KMS-11 (cell line): ENCODE measurements around the gene DAGLB.
"Not testable (repeated sequence)": the region's sequence is repeated elsewhere in the genome, so short reads cannot be mapped to it uniquely, and the experiment has no call there.

Experiments
- H2AFZ ChIP-seq: fragments of 200-600 bp; sonication (generic); 2 replicates; pipeline ENCODE4 v1.6.1; 2016; ENCODE audit warnings: antibody characterized with exemption, mixed run types, low read depth
- H3K27ac ChIP-seq: fragments of 200-600 bp; sonication (generic); 2 replicates; pipeline ENCODE4 v1.6.1; 2016; ENCODE audit warnings: mild to moderate bottlenecking, mixed run types
- H3K27me3 ChIP-seq: fragments of 200-600 bp; sonication (generic); 2 replicates; pipeline ENCODE4 v1.6.1; 2017; ENCODE audit warnings: mild to moderate bottlenecking, low read depth, mixed run types, moderate library complexity; ENCODE audit not compliant: insufficient read depth
- H3K36me3 ChIP-seq: fragments of 200-600 bp; sonication (generic); 2 replicates; pipeline ENCODE4 v1.6.1; 2017; ENCODE audit warnings: mild to moderate bottlenecking, mixed run types; ENCODE audit not compliant: insufficient read depth
- H3K4me1 ChIP-seq: fragments of 200-600 bp; sonication (generic); 2 replicates; pipeline ENCODE4 v1.6.1; 2016; ENCODE audit warnings: mild to moderate bottlenecking, low read depth, mixed run types; ENCODE audit not compliant: poor library complexity, severe bottlenecking
- H3K4me2 ChIP-seq: fragments of 200-600 bp; sonication (generic); 2 replicates; pipeline ENCODE4 v1.7.0; 2016; ENCODE audit warnings: mild to moderate bottlenecking, mixed run types
- H3K4me3 ChIP-seq: fragments of 200-600 bp; sonication (generic); IDR thresholded peaks from 2 replicates; pipeline ENCODE4 v1.6.1; 2017; ENCODE audit warnings: low read depth, low read length, mixed read lengths; ENCODE audit not compliant: insufficient read depth
- H3K79me2 ChIP-seq: fragments of 200-600 bp; sonication (generic); 2 replicates; pipeline ENCODE4 v1.6.1; 2016; ENCODE audit warnings: low read depth, mixed run types; ENCODE audit not compliant: insufficient read depth
- H3K9ac ChIP-seq: fragments of 200-600 bp; sonication (generic); 2 replicates; pipeline ENCODE4 v1.6.1; 2016; ENCODE audit warnings: mild to moderate bottlenecking, mixed run types
- H4K20me1 ChIP-seq: fragments of 200-600 bp; sonication (generic); 2 replicates; pipeline ENCODE4 v1.6.1; 2016; ENCODE audit warnings: mild to moderate bottlenecking, mixed run types; ENCODE audit not compliant: insufficient read depth
- CTCF ChIP-seq: fragments of 200-600 bp; sonication (generic); conservative IDR thresholded peaks from 2 replicates; pipeline ENCODE4 v1.6.1; 2017; ENCODE audit warnings: low read depth, mild to moderate bottlenecking, antibody characterized with exemption, low read length, moderate library complexity, mixed read lengths

Gene DAGLB

DNA sequence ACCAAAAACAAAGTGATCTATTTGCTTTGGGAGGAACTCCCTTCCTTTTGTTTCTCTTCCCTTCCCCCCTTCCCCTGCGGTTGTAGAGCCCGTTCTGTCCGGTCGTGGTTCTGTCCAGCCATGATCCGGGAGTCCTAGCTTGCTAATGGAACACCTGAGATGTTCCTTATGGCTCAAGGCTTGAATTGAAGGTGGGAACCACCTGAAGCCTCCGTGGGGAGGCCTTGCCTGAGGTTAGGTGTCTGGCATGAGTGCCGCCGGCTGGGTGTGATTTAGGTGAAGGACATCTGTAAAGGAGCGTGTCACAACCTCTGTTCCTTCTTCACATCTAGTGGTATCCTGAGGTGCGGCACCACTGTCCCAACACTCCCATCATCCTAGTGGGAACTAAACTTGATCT, 46.2 kb downstream of the DAGLB start:
- Histone ChIP-seq H3K9ac (no peak overlapping the region), H2AFZ (no peak overlapping the region), H4K20me1 (no peaks in the 10 kb centered on the region; the same call in none of the 2 replicates), H3K36me3 (no peaks in the 10 kb centered on the region; the same call in 1 of the 2 replicates), H3K27ac (no peak overlapping the region), H3K4me3 (no peak overlapping the region), H3K4me2 (no peak overlapping the region), H3K4me1 (no peaks in the 10 kb centered on the region), H3K79me2 (peaks cover 31% of the 10 kb centered on the region), H3K27me3 (no peaks in the 10 kb centered on the region)
- no peak for TF ChIP-seq CTCF

- H3K4me1 ChIP-seq, H3K36me3 ChIP-seq, H4K20me1 ChIP-seq: not testable (repeated sequence)
Measured at GRCh38 chr7:6400243-6401105, 47.3 kb downstream of the DAGLB start.

DNA sequence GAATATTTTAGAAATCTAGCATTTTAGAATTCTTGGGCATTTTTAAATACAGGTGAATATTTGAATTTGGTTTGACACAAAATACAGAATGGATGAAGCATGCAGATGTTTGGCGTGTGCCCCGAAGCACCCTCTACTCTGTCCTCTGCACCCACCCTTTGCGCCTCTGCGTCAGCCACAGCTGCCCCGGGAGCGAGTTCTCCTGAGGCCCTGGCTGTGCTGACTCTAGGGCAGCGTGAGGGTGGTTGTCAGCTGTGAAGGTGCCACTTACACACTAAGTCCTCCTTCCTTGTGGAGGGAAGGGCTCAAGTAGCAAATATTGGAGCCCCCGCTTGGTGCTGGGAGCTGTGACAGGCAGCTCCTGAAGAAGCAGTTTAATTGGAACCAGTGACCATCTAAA, 48.4 kb downstream of the DAGLB start:
- H3K27ac ChIP-seq, result no peak overlapping the region
- H3K36me3 ChIP-seq, result no peaks in the 10 kb centered on the region; the same call in 1 of the 2 replicates
- H2AFZ ChIP-seq, result no peak overlapping the region
- no peak for TF ChIP-seq CTCF
- peaks cover under 1% of the 10 kb centered on the region for H4K20me1 ChIP-seq
- no peak overlapping the region for H3K4me2 ChIP-seq
- no peak overlapping the region for H3K4me3 ChIP-seq
- no peak overlapping the region for H3K9ac ChIP-seq
- H3K79me2 ChIP-seq, result peaks cover 53% of the 10 kb centered on the region
- H3K4me1 ChIP-seq, result no peaks in the 10 kb centered on the region
- no peaks in the 10 kb centered on the region for H3K27me3 ChIP-seq

More at GRCh38 chr7:6400243-6401105, 47.3 kb downstream of the DAGLB start:
- not testable (repeated sequence) for H2AFZ ChIP-seq, H3K9ac ChIP-seq, H3K4me2 ChIP-seq, H3K4me3 ChIP-seq, H3K27ac ChIP-seq, H3K27me3 ChIP-seq
- H3K79me2 ChIP-seq, result peaks cover 41% of the 10 kb centered on the region

GRCh38 chr7:6398943-6399342, 48.8 kb downstream of the DAGLB start:
- Histone ChIP-seq H3K36me3 (no peaks in the 10 kb centered on the region; the same call in 1 of the 2 replicates), H4K20me1 (peaks cover 4% of the 10 kb centered on the region), H3K79me2 (peaks cover 57% of the 10 kb centered on the region), H2AFZ (no peak overlapping the region), H3K27me3 (no peaks in the 10 kb centered on the region), H3K9ac (no peak overlapping the region), H3K27ac (no peak overlapping the region), H3K4me3 (no peak overlapping the region), H3K4me2 (no peak overlapping the region), H3K4me1 (no peaks in the 10 kb centered on the region)
- TF ChIP-seq CTCF, result no peak

- not testable (repeated sequence) for H3K4me3 ChIP-seq, H3K36me3 ChIP-seq, H3K27me3 ChIP-seq, H2AFZ ChIP-seq, H3K4me1 ChIP-seq, H3K4me2 ChIP-seq, H3K9ac ChIP-seq, H4K20me1 ChIP-seq, H3K27ac ChIP-seq
- peaks cover 67% of the 10 kb centered on the region for H3K79me2 ChIP-seq
Measured at GRCh38 chr7:6397759-6398495, 49.8 kb downstream of the DAGLB start.
